Left ventricle myocardium inferior (tissue), 1 donor: ENCODE results near the gene KLHL29. TPM values are rescaled to one million over a fixed set of nuclear protein-coding genes. Genes with fewer than 3 reads are reported as not detected.

Source experiments
- DNase-seq: peaks from one replicate; pipeline ENCODE4 v3.0.0-alpha.2; 2020
- H3K27ac ChIP-seq: fragments of 200-600 bp; replicated peaks from 2 replicates; pipeline ENCODE4 v1.8.0; 2021
- H3K27me3 ChIP-seq: fragments of 200-600 bp; 2 replicates; pipeline ENCODE4 v1.8.0; 2021; ENCODE audit warnings: low read depth
- H3K36me3 ChIP-seq: fragments of 200-600 bp; 2 replicates; pipeline ENCODE4 v1.8.0; 2021
- H3K4me1 ChIP-seq: fragments of 200-600 bp; 2 replicates; pipeline ENCODE4 v1.8.0; 2021
- H3K4me3 ChIP-seq: fragments of 200-600 bp; 2 replicates; pipeline ENCODE4 v1.8.0; 2021; ENCODE audit warnings: mild to moderate bottlenecking, moderate library complexity
- H3K9me3 ChIP-seq: fragments of 200-600 bp; replicated peaks from 2 replicates; pipeline ENCODE4 v1.8.0; 2021
- intact Hi-C: fragments of 100-400 bp; cut with micrococcal nuclease; formaldehyde crosslinking; loops from one replicate; pipeline ENCODE4 v1.11.0; 2022
- total RNA-seq: library from RNA; stranded (reverse); fragmentation: NEBNext Ultra II Directional; extraction: Animal tissue kit (Norgen Biotek cat#: 25700); gene quantifications from one replicate; pipeline ENCODE4 v1.2.1, GENCODE V29; 2021
- TF ChIP-seq, protein P1 (sequence below): fragments of 200-600 bp; IDR thresholded peaks from 2 replicates; pipeline ENCODE4 v1.8.0; 2021; ENCODE audit warnings: antibody characterized with exemption, mild to moderate bottlenecking, borderline replicate concordance
- donor health status: DM: no; HTN: yes; CAD: no; lungs with severe emphysema.

KLHL29 gene
- total RNA-seq, 1 donor from 2014 or later = 1.1 TPM

DNA sequence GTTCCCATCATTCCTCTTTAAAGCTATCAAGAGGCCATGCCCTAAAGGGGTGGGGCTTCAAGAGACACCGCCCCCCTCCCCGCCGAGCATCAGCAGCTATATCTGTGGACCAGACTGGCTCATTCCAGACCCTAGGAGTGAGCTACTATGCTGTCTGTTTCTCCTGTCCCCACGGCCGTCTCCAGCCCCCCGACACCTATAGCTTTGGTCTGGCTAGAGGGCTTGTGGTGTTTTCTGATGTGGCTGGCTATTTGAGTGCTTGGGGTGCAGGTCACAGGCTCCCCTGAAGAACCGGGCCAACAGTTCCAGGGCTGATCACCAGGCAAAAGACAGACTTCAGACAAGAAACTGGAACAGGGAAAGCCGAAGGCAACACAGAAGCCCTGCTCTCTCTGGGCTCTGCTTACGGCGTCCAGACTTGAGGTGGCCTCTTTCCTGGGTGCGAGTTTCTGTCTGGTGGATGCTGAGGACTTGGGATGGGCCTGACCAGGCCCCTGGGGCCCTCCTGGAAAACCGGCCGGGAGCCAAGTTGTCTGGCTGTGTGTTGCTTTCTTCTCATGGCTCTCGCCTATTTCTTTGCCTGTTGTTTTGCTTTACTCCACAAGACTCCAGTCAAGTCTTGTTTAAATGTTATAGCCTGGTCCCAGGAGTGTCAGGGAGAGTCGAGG is 83.6 kb downstream of the KLHL29 start:
- Histone ChIP-seq H3K4me1 (no peaks in the 10 kb centered on the region), H3K27ac (no peak overlapping the region), H3K9me3 (no peaks in the 10 kb centered on the region), H3K36me3 (no peaks in the 10 kb centered on the region), H3K4me3 (no peak overlapping the region), H3K27me3 (peaks cover 86% of the 10 kb centered on the region)
- DNase-seq = no peak
- TF ChIP-seq, protein P1, sequence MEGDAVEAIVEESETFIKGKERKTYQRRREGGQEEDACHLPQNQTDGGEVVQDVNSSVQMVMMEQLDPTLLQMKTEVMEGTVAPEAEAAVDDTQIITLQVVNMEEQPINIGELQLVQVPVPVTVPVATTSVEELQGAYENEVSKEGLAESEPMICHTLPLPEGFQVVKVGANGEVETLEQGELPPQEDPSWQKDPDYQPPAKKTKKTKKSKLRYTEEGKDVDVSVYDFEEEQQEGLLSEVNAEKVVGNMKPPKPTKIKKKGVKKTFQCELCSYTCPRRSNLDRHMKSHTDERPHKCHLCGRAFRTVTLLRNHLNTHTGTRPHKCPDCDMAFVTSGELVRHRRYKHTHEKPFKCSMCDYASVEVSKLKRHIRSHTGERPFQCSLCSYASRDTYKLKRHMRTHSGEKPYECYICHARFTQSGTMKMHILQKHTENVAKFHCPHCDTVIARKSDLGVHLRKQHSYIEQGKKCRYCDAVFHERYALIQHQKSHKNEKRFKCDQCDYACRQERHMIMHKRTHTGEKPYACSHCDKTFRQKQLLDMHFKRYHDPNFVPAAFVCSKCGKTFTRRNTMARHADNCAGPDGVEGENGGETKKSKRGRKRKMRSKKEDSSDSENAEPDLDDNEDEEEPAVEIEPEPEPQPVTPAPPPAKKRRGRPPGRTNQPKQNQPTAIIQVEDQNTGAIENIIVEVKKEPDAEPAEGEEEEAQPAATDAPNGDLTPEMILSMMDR = no peak
- intact Hi-C loops = no loop called here

DNA sequence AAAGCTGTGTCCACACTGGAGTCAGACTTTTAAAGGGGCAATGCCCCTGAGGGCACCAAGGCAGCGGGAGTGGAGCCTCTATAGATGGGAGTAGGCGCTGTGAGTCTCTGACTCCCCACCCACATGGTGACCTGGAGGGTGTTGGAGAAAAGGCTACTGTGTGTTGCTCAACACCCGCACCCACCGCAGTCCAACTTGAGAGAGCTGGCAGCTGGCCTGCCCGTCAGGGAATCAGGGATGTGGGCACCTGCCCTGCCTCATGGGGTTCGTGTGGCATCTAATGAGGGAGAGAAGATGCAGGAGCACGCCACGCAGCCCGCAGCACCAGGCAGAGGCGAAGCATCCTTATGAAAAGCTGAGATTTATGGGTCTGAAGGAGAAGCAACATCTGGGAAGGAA is 84.2 kb downstream of the KLHL29 start:
- Histone ChIP-seq H3K4me1 (no peaks in the 10 kb centered on the region), H3K9me3 (no peaks in the 10 kb centered on the region), H3K27ac (no peak overlapping the region), H3K4me3 (no peak overlapping the region), H3K27me3 (peaks cover 86% of the 10 kb centered on the region), H3K36me3 (no peaks in the 10 kb centered on the region)
- intact Hi-C loops = no loop called here
- no peak for DNase-seq
- TF ChIP-seq, protein P1 = no peak

DNA sequence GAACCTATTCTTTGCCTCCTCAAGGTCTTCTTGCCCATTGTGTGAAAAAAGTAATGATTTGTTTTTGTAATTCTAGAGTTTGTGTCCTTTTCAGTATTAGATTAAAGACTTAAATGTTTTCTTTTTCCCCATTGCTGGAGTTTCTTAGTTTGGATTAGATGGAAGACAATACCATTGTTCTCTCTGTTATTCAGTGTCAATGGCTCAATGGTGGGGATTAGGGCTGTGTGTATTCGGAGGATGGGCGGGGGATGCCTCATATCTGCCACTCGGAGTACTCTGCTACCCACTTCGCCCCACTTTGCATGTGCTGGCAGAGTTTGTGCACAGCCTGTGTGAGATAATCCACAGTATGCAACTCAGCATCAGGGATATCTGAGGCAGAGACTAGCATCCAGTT is 90.1 kb downstream of the KLHL29 start:
- TF ChIP-seq, protein P1 = no peak
- Histone ChIP-seq H3K27me3 (peaks cover 58% of the 10 kb centered on the region), H3K4me1 (no peaks in the 10 kb centered on the region), H3K36me3 (no peaks in the 10 kb centered on the region), H3K9me3 (no peaks in the 10 kb centered on the region), H3K27ac (no peak overlapping the region), H3K4me3 (no peak overlapping the region)
- intact Hi-C loops = no loop called here
- DNase-seq = no peak

DNA sequence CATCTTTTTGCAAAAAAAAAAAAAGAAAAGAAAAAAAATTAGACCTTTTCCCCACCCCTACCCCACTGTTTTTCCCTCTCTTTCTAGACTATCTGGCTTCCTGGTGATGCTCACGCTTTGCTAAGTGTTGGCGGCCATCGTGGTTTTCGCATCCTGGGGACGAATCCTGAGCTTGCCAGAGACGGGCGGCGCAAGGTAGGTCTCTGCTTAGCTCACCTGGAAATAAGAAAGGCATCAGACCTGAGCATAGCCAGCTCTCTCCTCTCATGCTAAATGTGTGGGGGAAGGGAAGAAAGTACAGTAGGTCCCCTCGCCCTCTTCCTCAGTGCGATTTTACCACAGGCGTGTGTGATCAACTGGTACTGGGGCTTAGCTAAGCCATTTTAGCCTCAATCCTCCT is 90.5 kb downstream of the KLHL29 start:
- intact Hi-C loops = no loop called here
- DNase-seq = no peak
- TF ChIP-seq, protein P1 = no peak
- Histone ChIP-seq H3K27ac (no peak overlapping the region), H3K4me3 (no peak overlapping the region), H3K27me3 (peaks cover 58% of the 10 kb centered on the region), H3K36me3 (no peaks in the 10 kb centered on the region), H3K9me3 (no peaks in the 10 kb centered on the region), H3K4me1 (no peaks in the 10 kb centered on the region)

DNA sequence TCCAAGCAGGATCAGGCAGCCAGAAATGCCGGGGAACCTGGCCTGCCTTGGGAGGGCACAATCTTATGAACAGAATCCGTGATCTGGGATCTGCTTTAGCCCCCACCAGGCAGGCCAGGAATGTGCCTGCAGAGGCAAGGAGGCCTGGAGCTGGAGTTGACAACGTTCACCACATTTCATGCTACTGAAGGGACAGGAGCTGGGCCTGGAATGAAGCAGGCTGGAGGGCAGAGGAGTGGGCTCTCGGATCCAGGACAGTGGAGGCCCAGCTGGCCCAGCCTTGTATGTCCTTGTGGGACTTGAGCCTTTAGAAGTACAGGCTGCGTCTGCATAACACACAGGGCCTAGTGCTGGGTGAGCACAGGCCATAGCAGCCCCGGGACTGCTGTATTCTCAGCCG is 91.8 kb downstream of the KLHL29 start:
- TF ChIP-seq, protein P1 = no peak
- H3K4me1 ChIP-seq = no peaks in the 10 kb centered on the region
- H3K36me3 ChIP-seq = no peaks in the 10 kb centered on the region
- H3K27me3 ChIP-seq = peaks cover 57% of the 10 kb centered on the region
- no peaks in the 10 kb centered on the region for H3K9me3 ChIP-seq
- DNase-seq = no peak
- intact Hi-C loops = no loop called here
- no peak overlapping the region for H3K27ac ChIP-seq
- no peak overlapping the region for H3K4me3 ChIP-seq

DNA sequence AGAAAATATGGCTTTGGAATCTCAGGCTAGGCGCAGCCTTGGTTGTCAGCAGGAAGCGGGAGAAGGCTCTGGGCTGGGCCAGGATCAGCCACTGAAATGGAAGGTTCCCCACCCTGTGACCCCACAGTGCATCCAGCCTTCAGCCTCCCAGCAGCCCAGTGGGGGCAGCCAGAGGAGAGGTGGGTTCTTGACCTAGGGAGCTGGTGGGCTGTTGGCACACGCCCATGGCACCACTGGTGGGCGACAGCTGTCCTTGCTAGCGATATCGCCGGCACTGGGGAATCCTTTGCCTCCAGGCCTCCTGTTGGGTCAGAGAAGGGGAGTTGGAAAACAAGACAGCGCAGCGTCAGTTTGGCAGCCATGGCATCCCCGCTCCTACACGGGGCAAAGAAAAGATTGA is 92.4 kb downstream of the KLHL29 start:
- DNase-seq = no peak
- no peaks in the 10 kb centered on the region for H3K9me3 ChIP-seq
- intact Hi-C loops = no loop called here

More for the DNA sequence above, 92.4 kb downstream of the KLHL29 start:
- Histone ChIP-seq H3K27me3 (peaks cover 59% of the 10 kb centered on the region), H3K36me3 (no peaks in the 10 kb centered on the region), H3K4me1 (no peaks in the 10 kb centered on the region), H3K4me3 (no peak overlapping the region), H3K27ac (no peak overlapping the region)
- TF ChIP-seq, protein P1 = no peak
